HG03280 (cell line): Measurements from ENCODE around the gene PIEZO2.
"Not testable (repeated sequence)": the region's sequence is repeated elsewhere in the genome, so short reads cannot be mapped to it uniquely, and the experiment has no call there.

ENCODE experiments used
- ATAC-seq: cut with Tn5 transposase; IDR thresholded peaks from one replicate; pipeline ENCODE4 v1.9.1; 2021; ENCODE audit warnings: mild to moderate bottlenecking, moderate library complexity; ENCODE audit not compliant: unreplicated experiment

Gene PIEZO2

GRCh38 chr18:11150271-11150615 is 874 bp upstream of the PIEZO2 start:
- no peak for ATAC-seq

- ATAC-seq = no peak
Observed at GRCh38 chr18:11148680-11149440, 509 bp downstream of the PIEZO2 start.

- ATAC-seq = no peak
Observed at GRCh38 chr18:11147962-11148679, 1.2 kb downstream of the PIEZO2 start.

DNA sequence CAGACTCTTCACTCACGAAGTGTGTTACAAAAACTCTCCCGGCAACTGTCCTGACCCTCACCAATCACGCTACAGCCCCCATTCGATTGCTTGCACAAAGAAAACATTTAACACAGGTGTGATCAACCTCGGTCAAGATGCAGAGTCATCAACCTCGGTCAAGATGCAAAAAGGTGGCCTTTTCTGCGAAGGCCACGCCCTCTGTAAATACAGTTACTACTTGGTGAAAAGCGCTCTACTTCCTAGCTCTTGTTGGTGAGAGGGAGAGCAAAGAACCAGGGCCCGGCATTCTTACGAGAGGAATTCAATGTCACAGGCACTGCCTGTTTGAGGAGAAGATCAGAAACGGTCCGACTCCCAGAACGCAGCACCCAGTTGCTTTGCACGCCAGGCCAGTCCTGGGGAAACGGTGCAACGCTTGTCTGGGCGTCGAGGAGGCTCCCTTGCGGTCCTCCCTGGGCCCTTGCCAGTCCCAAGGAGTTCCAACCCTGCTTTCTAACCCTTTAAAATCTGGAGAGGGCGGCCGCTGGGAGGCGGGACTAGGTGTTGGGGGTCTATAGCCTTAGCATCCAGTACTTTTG is 1.9 kb downstream of the PIEZO2 start:
- ATAC-seq = no peak

DNA sequence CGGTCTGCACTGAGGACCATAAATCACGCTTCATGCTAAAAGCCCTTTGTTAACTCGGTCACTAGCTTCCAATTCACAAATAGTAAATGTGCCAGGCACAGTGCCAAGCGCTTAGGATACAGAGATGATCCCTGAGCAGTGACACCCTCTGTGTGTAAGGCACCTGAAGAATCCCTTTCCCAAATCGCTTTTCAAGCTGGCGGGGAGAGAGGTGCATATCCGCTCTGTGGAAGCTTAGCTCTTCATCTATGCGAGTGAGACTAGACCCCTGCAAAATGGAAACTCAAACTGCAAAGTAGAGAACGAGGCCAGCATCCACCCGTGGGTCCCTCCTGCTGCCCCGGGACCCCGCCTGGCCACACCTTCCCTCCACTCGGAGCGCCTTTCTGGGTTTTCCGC is 2.4 kb downstream of the PIEZO2 start:
- ATAC-seq = no peak

DNA sequence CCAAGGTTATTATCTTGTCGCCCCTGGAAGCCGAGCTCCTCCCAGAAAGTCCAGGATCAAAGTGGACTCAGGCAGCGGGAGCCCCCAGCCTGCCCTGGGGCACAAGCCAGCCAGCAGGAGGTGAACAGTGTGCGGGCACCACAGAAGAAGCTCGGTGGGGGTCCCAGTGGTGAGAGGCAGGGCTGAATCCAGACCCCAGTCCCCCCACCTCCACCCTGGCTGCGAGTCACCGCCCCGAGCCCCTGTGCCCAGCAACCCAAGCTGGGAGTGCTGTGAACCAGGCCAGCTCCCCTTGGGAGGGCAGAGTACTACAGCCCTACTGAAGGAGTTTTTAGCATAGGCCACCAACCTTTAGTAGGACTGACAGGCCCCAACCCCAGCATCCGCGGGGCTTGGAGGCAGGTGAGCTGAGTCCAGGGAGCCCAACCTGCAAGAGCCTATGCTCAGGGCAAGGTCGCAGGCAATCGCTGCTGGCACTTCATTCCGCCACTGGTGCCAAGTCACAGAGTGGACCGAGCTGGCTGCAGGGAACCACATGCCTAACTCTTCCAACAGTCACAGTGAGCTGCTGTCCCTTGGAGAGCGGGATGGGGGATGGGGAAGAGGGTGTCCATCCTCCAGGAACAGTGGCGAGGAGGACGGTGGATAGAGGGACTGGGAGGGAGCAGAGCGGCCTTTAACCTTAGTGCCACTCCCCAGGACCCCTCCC is 3.0 kb downstream of the PIEZO2 start:
- no peak for ATAC-seq

GRCh38 chr18:11145413-11146191 is 3.8 kb downstream of the PIEZO2 start:
- ATAC-seq = no peak

GRCh38 chr18:11137400-11137799 is 12.0 kb downstream of the PIEZO2 start:
- no peak for ATAC-seq

DNA sequence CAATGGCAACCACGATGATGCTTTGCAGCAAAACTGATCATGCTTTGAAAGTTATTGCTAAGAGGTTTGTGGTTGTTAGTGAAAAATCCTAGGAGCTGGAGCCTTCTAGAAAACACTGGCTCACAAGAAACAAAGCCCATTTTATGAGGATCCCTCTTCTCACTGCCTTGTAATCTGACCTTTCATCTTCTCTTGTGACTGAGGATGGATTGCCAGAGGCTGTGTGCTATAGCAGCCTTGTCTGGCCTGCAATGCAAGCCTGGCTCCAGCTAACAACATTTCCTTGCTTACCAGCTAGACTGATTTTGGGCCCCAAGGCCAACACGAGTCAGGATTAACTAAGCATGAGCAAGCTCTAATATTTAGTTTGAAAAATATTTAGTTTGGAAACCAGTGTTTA is 13.1 kb downstream of the PIEZO2 start:
- ATAC-seq = no peak

DNA sequence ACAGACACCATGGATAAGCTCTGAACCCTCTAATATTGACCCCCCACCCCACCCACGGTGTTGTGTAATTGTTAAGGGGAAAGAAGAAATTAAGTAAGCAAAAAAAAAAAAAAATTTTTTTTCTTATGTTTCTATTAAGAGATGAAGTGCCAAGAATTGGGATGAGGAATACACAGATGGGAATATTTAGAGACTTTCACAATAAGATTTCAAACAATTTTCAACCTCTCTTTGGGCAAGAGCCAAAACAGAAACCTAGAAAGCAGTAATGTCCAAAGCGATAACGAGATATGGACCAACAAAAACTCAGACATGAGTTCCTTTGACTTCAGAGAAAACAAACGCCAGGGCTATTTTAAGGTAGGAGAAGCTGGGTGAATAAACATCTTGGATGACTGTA is 14.4 kb downstream of the PIEZO2 start:
- no peak for ATAC-seq

DNA sequence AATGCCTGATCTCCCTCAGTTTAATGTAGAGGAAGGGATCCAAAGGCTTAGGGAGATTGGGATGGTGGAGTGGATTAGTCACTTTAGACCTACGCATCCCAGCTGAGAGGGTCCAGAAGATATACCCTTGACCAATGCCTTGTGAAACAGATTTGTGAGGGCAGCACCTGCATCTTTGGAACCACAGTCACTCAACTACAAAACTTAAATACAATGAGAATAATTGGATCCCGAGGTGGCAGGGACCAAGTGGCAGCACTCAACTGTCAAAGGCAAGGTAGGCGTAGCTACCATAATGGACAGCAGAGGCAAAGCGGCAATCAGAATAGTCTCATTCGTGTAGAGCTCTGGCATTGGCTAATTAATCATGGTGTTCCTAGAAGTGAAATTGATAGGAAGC is 20.3 kb downstream of the PIEZO2 start:
- not testable (repeated sequence) for ATAC-seq

- ATAC-seq = no peak
Observed at GRCh38 chr18:11125492-11126315, 23.7 kb downstream of the PIEZO2 start.

- ATAC-seq = no peak
Observed at GRCh38 chr18:11124054-11124453, 25.3 kb downstream of the PIEZO2 start.

DNA sequence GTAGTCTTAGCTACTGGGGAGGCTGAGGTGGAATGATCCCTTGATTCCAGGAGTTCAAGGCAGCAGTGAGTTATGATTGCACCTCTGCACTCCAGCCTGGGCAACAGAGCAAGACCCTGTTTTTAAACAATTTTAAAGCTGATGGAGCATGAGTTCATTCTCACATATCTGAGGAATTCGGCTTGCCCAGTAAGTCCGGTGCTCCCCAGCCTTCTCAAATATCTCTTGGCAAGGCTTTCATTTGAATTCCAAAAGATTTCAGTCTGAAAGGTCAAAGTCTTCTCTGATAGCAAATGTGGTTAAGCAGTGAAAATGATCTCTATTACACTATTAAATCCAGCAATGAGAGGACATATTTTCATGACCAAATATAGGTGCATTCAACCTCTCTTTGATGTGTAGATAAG is 27.9 kb downstream of the PIEZO2 start:
- ATAC-seq = no peak

GRCh38 chr18:11119959-11120587 is 29.3 kb downstream of the PIEZO2 start:
- no peak for ATAC-seq

- ATAC-seq = no peak
Observed at GRCh38 chr18:11119550-11119949, 29.8 kb downstream of the PIEZO2 start.

- no peak for ATAC-seq
Observed at GRCh38 chr18:11118051-11118766, 31.2 kb downstream of the PIEZO2 start.

DNA sequence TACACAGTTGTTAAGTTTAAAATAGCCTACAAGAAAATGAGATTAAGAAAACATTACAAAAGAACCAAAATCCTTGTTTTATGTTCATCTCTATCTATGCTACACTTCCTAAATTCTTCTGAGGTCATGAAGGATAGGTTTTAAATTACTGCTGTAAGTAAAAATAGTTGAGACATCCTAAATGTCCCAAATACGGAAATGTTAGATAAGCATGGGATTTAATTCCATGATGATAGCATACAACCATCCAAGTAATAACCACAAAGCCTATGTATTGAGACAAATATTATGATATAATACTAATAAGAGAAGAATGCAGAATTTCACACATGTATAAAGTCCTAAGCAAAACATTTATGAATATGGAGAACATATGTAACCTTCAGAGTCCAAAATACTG is 34.1 kb downstream of the PIEZO2 start:
- ATAC-seq = no peak

DNA sequence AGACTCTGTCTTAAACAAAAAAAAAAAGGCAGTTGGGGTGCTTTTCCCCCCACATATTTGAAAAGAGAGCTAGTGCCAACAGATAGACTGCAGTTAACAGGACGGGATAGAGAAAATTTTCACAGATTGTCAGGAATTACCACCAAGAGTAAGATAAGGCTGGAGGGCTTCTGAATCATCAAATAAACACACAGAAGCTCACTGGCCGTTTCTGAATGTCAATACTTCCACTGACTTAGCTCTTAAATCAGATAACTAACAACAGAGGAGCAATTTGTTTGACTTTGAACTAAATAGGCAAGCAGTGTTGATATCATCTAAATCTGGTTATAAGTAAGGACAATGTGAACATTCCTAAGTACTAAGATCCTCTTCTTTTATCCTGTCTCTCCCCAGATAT is 34.7 kb downstream of the PIEZO2 start:
- no peak for ATAC-seq
